T47D (cell line): Measurements from ENCODE around the gene PGM2.

Source experiments
- DNase-seq, 2 experiments: peaks; one replicate each; pipeline versions ENCODE4 v3.0.0 to v3.0.0-alpha.2; 2011 to 2012; ENCODE audit warnings: low read depth in 1 of 2, low spot score in 1 of 2
- JUND ChIP-seq: IDR thresholded peaks from 2 replicates; pipeline ENCODE4 v1.6.1; 2012; ENCODE audit warnings: low read depth
- in situ Hi-C: cut with HindIII; loops from 2 replicates; pipeline ENCODE4 v1.10.0; 2016; ENCODE audit warnings: low sequenced_read_pairs, low pct_unique_long_range_greater_than_20kb

Gene PGM2

DNA sequence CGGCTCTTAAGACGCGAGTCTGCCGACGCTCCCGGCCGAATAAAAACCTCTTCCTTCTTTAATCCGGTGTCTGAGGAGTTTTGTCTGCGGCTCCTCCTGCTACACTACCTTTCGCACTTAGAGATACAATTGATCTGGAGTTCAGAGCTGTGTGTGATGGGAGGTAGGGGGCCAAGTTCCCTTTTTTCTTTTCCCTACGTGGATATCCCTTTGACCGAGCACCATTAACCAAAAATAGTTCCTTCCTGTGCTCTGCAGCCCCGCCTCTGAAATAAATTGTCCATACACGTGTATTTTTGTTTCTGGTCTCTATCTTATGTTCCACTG is 555 bp upstream of the PGM2 start:
- no peak for DNase-seq
- in situ Hi-C loops, result no loop called here
- no peak for TF ChIP-seq JUND

DNA sequence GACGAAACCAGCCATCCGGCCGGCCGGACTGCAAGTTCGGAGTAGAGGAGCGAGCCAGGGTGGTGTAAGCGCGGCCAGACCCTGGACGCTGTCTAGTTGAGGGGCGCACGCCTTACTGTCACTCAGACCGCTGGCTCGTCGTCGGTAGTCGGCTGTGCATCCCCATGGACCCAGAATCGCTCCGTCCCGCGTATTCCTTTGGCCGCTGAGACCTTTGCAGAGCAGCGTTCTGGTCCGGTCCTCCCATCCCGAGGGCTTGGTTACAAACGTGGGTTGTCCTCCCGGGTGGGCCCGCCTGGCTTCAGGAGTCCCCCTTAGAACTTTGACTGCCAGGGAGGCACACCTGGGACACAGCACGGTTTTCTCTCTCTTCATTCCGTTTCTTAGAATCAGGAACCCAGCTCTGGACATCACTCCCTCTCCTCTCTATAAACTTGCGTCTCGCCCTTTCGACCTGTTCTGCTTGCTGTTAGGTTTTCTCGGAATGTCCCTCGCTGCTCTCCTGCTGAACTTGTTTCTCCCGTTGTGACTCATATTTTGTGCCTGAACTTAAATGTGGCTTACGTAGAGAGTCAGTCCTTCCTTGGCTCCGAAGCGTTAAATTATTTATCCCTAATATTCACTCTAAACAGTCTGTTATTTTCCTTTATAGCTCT is 672 bp downstream of the PGM2 start:
- TF ChIP-seq JUND, result no peak
- peak in 1 of 2 experiments; percentile 63 for DNase-seq
- in situ Hi-C loops, result no loop called here

DNA sequence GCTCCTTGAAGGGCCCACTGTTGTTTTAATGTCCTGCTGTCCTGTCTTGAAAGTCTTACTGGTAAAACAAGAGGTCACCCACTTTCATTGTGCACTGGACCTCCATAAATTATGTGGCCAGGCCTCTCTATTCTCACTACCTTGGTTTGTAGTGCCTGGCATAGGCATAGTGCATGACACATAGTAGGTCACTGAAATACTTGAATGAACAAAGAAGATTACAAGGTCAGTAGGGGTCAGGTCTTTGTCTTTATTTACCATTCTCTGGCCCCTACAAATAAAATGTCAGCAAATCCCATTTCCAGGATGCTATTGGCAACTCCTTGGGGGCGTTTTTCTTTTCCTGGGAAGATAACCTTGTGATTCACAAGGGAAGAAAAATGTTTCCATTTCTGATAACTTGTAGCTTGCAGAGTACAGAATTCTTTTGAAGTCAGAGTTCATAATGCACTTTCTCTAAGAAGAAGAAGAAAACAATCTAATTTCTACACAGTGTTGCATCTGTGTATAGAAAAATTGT is 1.4 kb downstream of the PGM2 start:
- in situ Hi-C loops, result no loop called here

DNA sequence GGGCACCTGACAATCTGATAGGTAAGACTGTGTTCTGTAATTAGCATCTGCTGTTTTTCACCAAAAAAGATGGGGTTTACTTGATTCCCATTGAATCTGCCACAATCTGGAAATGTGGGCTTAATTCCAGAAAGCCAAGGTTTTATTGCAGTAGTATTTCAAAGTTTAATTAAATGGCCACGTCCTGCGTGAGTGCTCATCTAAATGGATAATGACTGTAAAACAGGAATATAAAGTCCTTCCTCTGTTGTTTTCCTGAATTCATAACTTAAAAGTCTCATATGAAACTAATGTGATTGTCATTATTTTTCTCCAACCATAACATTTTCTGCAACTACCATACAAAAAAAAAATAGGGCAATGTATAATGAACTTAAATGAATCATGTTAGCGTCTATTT is 2.4 kb downstream of the PGM2 start:
- no peak for TF ChIP-seq JUND
- in situ Hi-C loops, result no loop called here
- no peak for DNase-seq

More for the DNA sequence above, 1.4 kb downstream of the PGM2 start:
- no peak for DNase-seq
- TF ChIP-seq JUND, result no peak

DNA sequence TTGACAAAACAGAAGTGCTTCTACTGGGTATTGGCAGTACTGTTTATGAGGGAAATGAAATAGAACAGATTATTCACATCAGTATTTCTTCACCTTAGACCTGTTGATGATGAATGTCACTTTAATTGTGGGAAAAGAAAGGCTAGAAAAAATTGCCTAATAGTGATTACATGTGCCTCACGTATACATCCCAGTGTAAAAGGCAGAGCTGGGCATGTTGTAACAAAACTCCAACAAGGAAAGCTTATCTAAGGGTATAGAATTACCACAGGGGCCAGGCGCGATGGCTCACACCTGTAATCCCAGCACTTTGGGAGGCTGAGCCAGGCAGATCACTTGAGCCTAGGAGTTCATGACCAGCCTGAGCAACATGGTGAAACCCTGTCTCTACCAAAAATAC is 4.2 kb downstream of the PGM2 start:
- in situ Hi-C loops, result no loop called here
- no peak for DNase-seq

DNA sequence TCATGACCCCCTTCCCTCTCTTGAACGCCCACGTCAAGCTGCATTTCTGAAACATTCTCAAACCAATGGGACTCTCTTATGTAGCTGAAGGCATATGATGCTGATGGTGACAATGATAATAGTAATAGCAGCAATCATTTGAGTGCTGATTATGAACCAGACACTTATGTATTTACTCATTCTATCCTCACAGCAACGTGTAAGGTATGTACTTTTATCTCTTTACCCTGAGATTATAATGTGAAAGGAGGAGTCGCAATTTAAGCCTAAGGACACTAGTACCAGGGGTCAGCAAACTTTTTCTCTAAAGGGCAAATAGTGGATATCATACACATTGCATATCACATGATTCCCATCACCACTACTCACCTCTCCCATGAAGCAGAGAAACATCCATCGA is 8.5 kb downstream of the PGM2 start:
- TF ChIP-seq JUND, result no peak
- DNase-seq, result no peak
- in situ Hi-C loops, result no loop called here

More for the DNA sequence above, 4.2 kb downstream of the PGM2 start:
- no peak for TF ChIP-seq JUND

DNA sequence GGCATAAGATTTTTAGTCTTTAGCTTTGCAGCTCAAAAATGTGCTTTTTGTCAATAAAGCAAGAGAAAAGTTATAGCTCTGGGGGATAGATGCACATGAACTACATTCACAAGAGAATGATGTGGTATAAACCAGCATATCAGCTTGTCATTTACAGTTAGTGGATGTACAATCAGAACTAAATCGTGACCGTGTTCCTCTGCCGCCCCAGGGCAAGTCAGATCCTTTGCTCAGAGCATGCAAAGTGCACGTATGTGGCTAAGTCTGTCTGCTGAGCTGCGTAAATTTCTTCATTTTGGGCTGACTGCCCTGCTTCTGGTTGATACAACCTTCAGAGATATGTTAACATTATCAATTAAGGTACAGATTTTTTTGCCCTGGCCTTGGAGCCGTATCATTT is 9.3 kb downstream of the PGM2 start:
- TF ChIP-seq JUND, result no peak
- DNase-seq, result no peak
- in situ Hi-C loops, result no loop called here

DNA sequence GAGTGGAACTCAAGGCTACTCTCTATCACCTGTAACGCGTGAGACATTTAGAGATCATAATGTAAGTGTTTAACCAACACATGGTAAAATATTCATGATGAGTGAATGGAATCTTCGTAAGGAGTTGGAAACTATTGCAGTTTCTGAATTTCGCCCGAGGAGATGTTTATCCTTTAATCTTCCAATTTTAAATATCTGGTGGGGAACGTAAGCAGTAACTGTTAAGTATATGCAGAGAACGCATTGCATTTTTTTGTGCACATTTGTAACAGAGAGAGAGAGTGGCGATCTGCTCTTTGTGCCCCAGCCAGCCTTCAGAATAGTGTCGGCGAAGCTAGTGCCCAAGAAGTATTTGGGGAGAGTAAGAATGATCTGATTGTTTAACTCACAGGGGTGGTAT is 9.8 kb downstream of the PGM2 start:
- no peak for TF ChIP-seq JUND
- no peak for DNase-seq
- in situ Hi-C loops, result no loop called here

DNA sequence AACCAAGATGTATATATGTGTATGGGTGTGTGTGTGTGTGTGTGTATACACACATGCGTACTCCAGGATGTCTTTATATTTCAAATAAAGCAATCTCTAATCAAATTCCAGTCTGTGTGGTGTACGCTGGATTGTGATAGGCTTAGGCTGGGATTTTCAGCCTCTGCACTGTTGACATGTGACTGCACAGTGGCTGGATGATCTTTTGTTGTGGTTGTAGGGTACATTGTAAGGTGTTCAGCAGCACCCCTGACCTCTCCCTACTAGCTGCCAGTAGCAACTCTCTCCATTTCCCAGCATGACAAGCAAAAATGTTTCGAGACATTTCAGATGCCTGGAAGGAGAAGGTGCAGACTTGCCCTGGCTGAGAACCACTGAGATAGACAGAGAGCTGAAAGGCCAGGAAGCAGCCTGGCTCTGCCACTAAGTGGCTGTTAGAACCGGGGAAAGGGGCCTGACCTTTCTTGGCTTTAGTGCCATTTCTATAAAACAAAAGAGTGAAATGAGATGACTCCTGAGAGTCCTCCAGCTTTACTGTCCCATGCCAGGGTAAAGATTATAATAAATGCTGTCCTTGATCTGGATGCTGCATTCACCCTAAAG is 10.5 kb downstream of the PGM2 start:
- no peak for DNase-seq
- in situ Hi-C loops, result no loop called here
- no peak for TF ChIP-seq JUND

DNA sequence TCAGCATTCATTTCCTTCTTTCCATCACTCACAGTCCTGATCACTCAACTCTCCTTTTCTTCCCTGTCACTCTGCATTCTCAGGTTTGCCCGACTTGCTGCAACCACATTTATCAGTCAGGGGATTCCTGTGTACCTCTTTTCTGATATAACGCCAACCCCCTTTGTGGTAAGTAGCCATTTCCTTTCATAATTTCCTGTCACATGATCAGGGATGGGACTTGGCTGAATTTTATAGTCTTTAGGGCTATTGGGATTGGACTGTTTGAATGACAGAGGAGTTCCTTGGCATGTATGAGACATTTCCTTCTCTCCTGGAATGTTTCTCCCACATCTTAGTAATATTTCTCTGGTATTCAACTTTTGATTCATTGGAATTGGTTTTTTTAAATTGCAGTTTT is 11.0 kb downstream of the PGM2 start:
- in situ Hi-C loops, result no loop called here
- DNase-seq, result no peak

DNA sequence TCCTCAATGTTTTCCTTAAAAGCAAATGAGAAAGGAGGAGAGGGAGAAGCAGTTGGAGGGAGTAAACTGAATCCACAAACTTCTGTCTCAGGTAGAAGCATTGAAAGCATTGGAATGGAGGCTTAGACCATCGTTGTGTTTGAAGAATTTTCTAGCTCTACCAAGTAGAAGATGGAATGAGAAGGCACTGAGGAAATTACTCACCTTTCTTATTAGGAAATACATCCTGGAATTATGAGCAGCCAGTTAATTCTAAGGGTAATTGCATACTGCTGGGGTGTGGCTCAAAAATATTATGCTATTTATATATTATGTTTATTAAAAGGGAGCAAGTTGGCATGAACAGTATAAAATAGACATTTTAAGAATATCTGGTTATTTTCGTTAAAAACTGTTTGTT is 12.9 kb downstream of the PGM2 start:
- in situ Hi-C loops, result no loop called here
- DNase-seq, result no peak

More for the DNA sequence above, 11.0 kb downstream of the PGM2 start:
- no peak for TF ChIP-seq JUND

DNA sequence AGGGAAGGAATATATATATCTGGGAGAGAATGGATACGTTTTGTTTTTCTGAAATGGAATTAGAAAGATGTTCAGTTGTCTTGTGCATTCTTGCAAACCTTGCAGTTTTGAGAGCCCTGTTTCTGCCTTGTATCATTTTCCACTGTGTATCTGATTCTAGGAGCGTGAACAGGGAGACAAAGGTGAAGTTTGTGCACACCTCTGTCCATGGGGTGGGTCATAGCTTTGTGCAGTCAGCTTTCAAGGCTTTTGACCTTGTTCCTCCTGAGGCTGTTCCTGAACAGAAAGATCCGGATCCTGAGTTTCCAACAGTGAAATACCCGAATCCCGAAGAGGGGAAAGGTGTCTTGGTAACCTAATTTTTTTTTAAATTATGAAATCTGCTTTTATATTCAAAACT is 17.7 kb downstream of the PGM2 start:
- no peak for DNase-seq
- in situ Hi-C loops, result no loop called here
- no peak for TF ChIP-seq JUND

More for the DNA sequence above, 12.9 kb downstream of the PGM2 start:
- no peak for TF ChIP-seq JUND

DNA sequence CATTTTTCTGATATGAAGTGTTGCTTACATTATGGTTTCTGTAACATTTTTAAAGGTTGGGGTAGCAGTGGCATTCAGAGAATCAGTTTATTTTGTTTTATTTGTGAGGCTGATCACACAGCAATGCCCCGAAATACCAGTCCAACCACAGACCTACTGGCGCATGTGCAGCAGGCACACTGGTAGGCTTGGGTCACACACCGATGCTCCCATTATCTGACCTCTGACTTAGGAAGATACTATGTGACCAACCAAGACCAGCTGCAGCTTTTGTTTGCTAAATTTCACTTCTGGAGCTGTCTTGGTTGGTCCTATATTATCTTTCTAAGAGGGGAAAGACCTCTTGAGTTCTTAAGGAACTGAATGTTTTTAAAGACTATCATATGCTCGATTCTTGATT is 18.7 kb downstream of the PGM2 start:
- in situ Hi-C loops, result no loop called here
- TF ChIP-seq JUND, result no peak
- no peak for DNase-seq

DNA sequence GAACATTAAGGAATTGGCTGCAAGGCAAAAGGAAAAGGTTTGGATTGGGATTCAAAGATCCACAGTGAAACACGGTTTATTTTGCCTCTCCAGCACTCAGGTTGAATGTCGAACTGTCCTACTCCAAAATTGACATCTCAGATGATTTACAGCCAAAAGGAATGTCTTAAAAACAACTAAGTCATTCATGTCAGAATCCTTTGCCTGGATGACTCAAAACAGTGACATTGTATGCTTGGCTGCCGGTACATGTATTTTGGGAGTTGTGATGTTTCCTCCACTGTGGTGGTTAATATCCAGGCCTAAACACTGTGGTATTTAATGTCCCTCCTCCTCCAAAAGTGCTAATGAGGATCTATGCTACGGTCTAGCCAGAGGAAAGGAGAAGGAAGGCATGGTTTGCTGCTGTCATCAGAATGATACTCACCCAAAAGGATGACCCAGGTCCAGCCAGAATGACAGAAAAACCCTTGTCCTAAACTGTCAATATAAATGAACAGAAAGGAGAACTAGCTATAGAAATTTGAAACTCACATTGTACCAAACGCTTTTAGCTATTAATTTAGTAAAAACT is 20.9 kb downstream of the PGM2 start:
- DNase-seq, result no peak
- in situ Hi-C loops, result no loop called here

More for the DNA sequence above, 20.9 kb downstream of the PGM2 start:
- no peak for TF ChIP-seq JUND
